Thyroid gland (tissue), 4 donors: Measurements from ENCODE around the gene NUP214.

Experiments used
- CTCF ChIP-seq, 6 experiments: fragments of 200-600 bp in 3 of 6; fragments of 450-650 bp in 3 of 6; sonication (generic) in 3 of 6; IDR thresholded peaks; one replicate each; pipeline ENCODE4 v1.5.1; 2016 to 2019; ENCODE audit warnings: antibody characterized with exemption in 6 of 6, mild to moderate bottlenecking in 2 of 6, inconsistent platforms in 1 of 6, moderate library complexity in 1 of 6
- POLR2A ChIP-seq, 2 donors: fragments of 450-650 bp; IDR thresholded peaks; one replicate each; pipeline ENCODE4 v1.6.1; 2017; ENCODE audit warnings: antibody characterized with exemption in 2 of 2, mild to moderate bottlenecking in 2 of 2, moderate library complexity in 1 of 2

- TF ChIP-seq POLR2A (IDR thresholded peaks at IDR 0.05) (no peak), CTCF (IDR thresholded peaks at IDR 0.05) (no peak)
Measured at GRCh38 chr9:131237931-131238401, 112.6 kb downstream of the NUP214 start.
